Measurements from ENCODE around the gene CNOT1. TPM values are rescaled to one million over a fixed set of nuclear protein-coding genes. Genes with fewer than 3 reads are reported as not detected.

CNOT1 gene
- total RNA-seq, 2 experiments from 2014 or later = 164 to 184 TPM

DNA sequence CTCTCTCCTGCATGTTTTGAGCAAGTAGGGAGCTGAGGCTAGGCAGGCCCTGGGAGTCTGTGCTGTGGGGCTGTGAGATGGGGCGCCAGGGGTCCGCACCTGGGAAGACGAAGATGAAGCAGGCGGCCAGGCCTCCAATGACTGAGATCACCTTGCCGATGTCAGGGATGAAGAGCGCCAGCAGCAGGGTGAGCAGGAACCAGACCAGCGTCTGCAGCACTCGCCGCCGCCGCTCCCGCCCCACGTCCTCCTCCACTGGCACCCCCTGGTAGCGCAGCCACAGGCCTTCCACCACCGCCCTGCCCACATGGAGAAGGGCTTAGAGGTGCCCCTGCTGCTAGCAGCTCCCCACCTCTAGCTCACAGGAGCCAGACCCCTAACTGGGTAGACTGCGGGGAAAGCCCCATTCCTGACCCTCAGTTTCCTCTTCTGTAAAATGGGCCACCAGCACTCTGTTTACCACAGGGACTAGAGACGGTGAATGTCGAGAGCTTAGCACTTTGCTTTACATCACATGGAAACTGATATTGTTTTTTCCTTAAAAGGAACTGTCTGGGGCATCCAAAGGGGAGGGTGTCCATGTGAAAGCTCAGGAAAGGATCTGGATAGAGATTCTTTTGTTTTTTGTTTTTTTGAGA, 41.4 kb upstream of the CNOT1 start:
- Histone ChIP-seq H3K4me1 (ENCODE audit: insufficient read depth, low read length) (no peaks in the 10 kb centered on the region), H3K4me3 (ENCODE audit: low read length) (no peak overlapping the region), H3K36me3 (ENCODE audit: insufficient read depth, low read length) (peaks cover 7% of the 10 kb centered on the region), H3K27ac (ENCODE audit: low read depth in 1 of 2, low read length in 2 of 2) (no peak overlapping the region), H3K9me3 (ENCODE audit: control insufficient read depth in 1 of 2, insufficient read depth in 1 of 2, low read length in 2 of 2) (no peaks in the 10 kb centered on the region), H3K27me3 (ENCODE audit: control insufficient read depth in 1 of 2, insufficient read depth in 2 of 2, low read length in 2 of 2) (no peaks in the 10 kb centered on the region)
- ChIA-PET CTCF (no interaction called here), POLR2A (interaction anchor here (0.9 kb wide), 1 partner anchor 14 kb away, joined by 3 read pairs; the partner anchor contains the start of gene SLC38A7)
- no peaks in the 10 kb centered on the region for H3K27me3 Mint-ChIP-seq
- no peak overlapping the region for H3K27ac Mint-ChIP-seq
- no peak for DNase-seq
- H3K4me1 Mint-ChIP-seq (ENCODE audit: low read depth) = no peaks in the 10 kb centered on the region
- intact Hi-C loops (cut with DNase I, micrococcal nuclease) = no loop called here
- H3K36me3 Mint-ChIP-seq (ENCODE audit: low read depth) = peaks cover 33% of the 10 kb centered on the region
- no peaks in the 10 kb centered on the region for H3K9me3 Mint-ChIP-seq
- TF ChIP-seq, protein P1, sequence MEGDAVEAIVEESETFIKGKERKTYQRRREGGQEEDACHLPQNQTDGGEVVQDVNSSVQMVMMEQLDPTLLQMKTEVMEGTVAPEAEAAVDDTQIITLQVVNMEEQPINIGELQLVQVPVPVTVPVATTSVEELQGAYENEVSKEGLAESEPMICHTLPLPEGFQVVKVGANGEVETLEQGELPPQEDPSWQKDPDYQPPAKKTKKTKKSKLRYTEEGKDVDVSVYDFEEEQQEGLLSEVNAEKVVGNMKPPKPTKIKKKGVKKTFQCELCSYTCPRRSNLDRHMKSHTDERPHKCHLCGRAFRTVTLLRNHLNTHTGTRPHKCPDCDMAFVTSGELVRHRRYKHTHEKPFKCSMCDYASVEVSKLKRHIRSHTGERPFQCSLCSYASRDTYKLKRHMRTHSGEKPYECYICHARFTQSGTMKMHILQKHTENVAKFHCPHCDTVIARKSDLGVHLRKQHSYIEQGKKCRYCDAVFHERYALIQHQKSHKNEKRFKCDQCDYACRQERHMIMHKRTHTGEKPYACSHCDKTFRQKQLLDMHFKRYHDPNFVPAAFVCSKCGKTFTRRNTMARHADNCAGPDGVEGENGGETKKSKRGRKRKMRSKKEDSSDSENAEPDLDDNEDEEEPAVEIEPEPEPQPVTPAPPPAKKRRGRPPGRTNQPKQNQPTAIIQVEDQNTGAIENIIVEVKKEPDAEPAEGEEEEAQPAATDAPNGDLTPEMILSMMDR (IDR thresholded peaks at IDR 0.05) = no peak
- no peak for ATAC-seq (ENCODE audit: poor library complexity)
- no peak overlapping the region for H3K4me3 Mint-ChIP-seq

GRCh38 chr16:58670177-58670576, 40.6 kb upstream of the CNOT1 start:
- TF ChIP-seq, protein P1 (IDR thresholded peaks at IDR 0.05) = no peak
- Histone ChIP-seq H3K36me3 (ENCODE audit: insufficient read depth, low read length) (peaks cover 7% of the 10 kb centered on the region), H3K27me3 (ENCODE audit: control insufficient read depth in 1 of 2, insufficient read depth in 2 of 2, low read length in 2 of 2) (no peaks in the 10 kb centered on the region), H3K4me1 (ENCODE audit: insufficient read depth, low read length) (no peaks in the 10 kb centered on the region), H3K27ac (ENCODE audit: low read depth in 1 of 2, low read length in 2 of 2) (no peak overlapping the region), H3K9me3 (ENCODE audit: control insufficient read depth in 1 of 2, insufficient read depth in 1 of 2, low read length in 2 of 2) (no peaks in the 10 kb centered on the region), H3K4me3 (ENCODE audit: low read length) (no peak overlapping the region)
- DNase-seq (no peak), ATAC-seq (ENCODE audit: poor library complexity) (no peak)
- Mint-ChIP-seq H3K27me3 (no peaks in the 10 kb centered on the region), H3K27ac (no peak overlapping the region), H3K4me1 (ENCODE audit: low read depth) (no peaks in the 10 kb centered on the region), H3K9me3 (no peaks in the 10 kb centered on the region), H3K36me3 (ENCODE audit: low read depth) (peaks cover 28% of the 10 kb centered on the region), H3K4me3 (no peak overlapping the region)
- CTCF ChIA-PET = no interaction called here
- intact Hi-C loops (cut with DNase I, micrococcal nuclease) = no loop called here
- POLR2A ChIA-PET = no interaction called here

GRCh38 chr16:58665200-58665599, 35.6 kb upstream of the CNOT1 start:
- H3K27me3 ChIP-seq (ENCODE audit: control insufficient read depth in 1 of 2, insufficient read depth in 2 of 2, low read length in 2 of 2) = no peaks in the 10 kb centered on the region
- no peaks in the 10 kb centered on the region for H3K4me1 Mint-ChIP-seq (ENCODE audit: low read depth)
- DNase-seq = no peak
- ChIA-PET POLR2A (no interaction called here), CTCF (no interaction called here)
- H3K4me3 Mint-ChIP-seq = no peak overlapping the region
- H3K36me3 ChIP-seq (ENCODE audit: insufficient read depth, low read length) = peaks cover 3% of the 10 kb centered on the region
- H3K4me3 ChIP-seq (ENCODE audit: low read length) = no peak overlapping the region
- intact Hi-C loops (cut with DNase I, micrococcal nuclease) = no loop called here
- no peak overlapping the region for H3K27ac ChIP-seq (ENCODE audit: low read depth in 1 of 2, low read length in 2 of 2)
- no peaks in the 10 kb centered on the region for H3K9me3 ChIP-seq (ENCODE audit: control insufficient read depth in 1 of 2, insufficient read depth in 1 of 2, low read length in 2 of 2)
- no peak for ATAC-seq (ENCODE audit: poor library complexity)
- no peak overlapping the region for H3K27ac Mint-ChIP-seq
- H3K27me3 Mint-ChIP-seq = peaks cover 4% of the 10 kb centered on the region
- TF ChIP-seq, protein P1 (IDR thresholded peaks at IDR 0.05) = no peak
- H3K9me3 Mint-ChIP-seq = no peaks in the 10 kb centered on the region
- no peaks in the 10 kb centered on the region for H3K4me1 ChIP-seq (ENCODE audit: insufficient read depth, low read length)
- H3K36me3 Mint-ChIP-seq (ENCODE audit: low read depth) = peaks cover 16% of the 10 kb centered on the region

Data from CD4-positive, alpha-beta T cell (primary cell).